Activated T-cell treated with anti-CD3 and anti-CD28 coated beads, Interleukin-2, amount 50 U/mL, for 24 hours (primary cell): ENCODE results near the gene CIB2.

ENCODE experiments used
- DNase-seq: peaks from one replicate; pipeline ENCODE4 v3.0.0-alpha.2; 2020
- H3K27ac Mint-ChIP-seq: 2 replicates; pipeline ENCODE4 v1.8.0; 2020; ENCODE audit warnings: mild to moderate bottlenecking, mixed read lengths
- H3K27me3 Mint-ChIP-seq: 2 replicates; pipeline ENCODE4 v1.8.0; 2020; ENCODE audit warnings: mixed read lengths
- H3K36me3 Mint-ChIP-seq: 2 replicates; pipeline ENCODE4 v1.8.0; 2020; ENCODE audit warnings: low read depth, mixed read lengths
- H3K4me1 Mint-ChIP-seq: 2 replicates; pipeline ENCODE4 v1.8.0; 2020; ENCODE audit warnings: low read depth, mixed read lengths
- H3K4me3 Mint-ChIP-seq: 2 replicates; pipeline ENCODE4 v1.8.0; 2020; ENCODE audit warnings: mild to moderate bottlenecking, moderate library complexity, mixed read lengths
- H3K9me3 Mint-ChIP-seq: 2 replicates; pipeline ENCODE4 v1.8.0; 2020; ENCODE audit warnings: mixed read lengths

The CIB2 gene

DNA sequence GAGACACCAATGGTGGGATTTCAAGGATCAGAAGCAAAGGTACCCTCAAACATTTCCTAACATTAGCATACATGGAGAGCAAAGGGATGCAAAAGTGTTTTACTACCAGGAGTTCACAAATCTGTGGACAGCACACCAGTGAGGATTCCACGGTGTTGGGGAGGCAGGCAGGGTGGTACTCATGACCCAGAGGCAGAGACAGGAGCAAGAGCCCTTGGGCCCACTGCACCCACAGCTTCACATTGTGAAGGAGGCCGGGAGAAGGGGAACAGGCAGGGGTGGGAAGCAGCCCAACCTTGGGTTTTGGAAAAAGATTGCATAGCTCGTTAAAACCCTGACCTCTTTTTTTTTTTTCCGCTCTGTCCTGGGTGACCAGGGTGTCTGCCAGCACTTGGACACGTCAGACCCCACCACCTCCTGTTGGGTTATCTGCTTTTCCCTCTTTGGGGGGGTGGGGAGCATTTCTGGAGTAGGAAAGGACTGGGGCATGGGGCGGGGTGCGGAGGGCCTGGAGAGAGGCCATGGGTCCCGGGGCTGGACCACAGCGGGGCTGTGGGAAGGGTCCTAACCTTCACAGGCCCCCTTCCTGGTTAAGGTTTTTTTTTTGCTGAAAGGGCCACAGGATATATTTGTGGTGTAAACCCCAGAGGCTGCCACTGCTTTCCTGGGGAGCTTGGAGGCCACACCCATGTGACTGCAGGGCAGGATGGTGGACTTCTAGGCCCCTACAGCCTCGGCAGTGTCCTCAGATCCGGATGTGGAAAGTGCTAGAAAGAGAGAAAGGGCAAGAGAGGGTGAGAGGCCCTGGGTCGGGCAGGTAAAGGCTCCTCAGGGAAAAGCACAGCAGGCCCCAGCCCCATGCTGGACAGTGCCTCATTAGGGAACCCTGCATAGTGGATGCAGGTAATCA, 26.4 kb downstream of the CIB2 start:
- Mint-ChIP-seq H3K9me3 (no peaks in the 10 kb centered on the region), H3K36me3 (no peaks in the 10 kb centered on the region), H3K27ac (peak overlapping the region; percentile 88), H3K4me3 (no peak overlapping the region), H3K27me3 (no peaks in the 10 kb centered on the region), H3K4me1 (peaks cover 48% of the 10 kb centered on the region)
- no peak for DNase-seq

DNA sequence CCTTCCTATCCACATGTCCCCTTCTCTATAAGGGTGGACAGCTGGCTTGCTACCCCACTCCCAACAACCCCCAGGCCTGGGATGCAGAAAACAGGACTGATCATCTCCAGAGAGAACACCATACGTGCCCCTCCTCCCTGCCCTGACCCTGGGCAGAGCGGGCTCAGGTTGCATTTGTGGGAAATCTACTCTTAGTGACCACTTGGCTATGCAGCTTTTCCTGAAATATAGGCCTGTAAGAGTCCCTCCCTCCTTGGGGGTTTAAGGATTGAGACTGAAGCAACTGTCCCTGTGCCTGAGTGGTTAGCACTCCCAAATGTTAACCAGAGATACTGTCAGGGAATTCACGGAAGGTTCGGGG, 27.1 kb downstream of the CIB2 start:
- H3K4me3 Mint-ChIP-seq, result peak overlapping the region; percentile 15
- DNase-seq, result no peak
- no peaks in the 10 kb centered on the region for H3K9me3 Mint-ChIP-seq
- no peaks in the 10 kb centered on the region for H3K36me3 Mint-ChIP-seq
- H3K4me1 Mint-ChIP-seq, result peaks cover 48% of the 10 kb centered on the region
- no peaks in the 10 kb centered on the region for H3K27me3 Mint-ChIP-seq
- peak overlapping the region; percentile 88 for H3K27ac Mint-ChIP-seq

DNA sequence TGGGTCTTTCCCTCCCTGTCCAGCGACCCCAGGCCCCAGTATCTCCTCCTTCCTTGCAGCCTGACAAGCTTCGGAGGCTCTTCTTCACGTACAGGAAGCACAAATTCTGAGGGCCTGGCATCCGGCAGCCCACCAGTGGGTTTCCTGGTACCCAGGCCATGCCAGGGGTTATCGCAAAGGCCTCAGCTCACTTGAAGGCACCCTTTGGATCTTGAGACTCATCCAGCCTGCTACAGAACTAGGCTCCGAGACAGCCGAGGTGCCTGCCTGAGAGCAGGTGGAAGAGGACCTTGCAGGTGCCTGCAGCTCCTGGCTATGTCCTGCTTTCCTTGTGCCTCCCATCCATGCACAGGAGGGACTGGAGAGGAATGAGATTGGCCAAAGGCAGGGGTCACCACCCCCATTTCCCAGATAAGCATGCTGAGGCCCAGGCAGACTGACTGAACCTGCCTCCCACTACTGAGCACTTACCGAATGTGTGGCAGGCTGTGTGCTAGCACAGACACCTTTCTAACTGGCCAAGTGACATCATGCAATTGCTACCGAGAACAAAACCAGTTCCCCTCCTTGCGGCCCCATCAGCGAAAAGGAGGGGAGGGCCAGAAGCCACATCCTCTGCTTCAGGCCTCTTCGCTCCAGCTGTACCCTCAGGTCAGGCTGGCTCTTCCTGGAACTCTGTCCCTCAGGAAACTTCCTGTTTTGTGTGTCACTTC, 27.7 kb downstream of the CIB2 start:
- no peaks in the 10 kb centered on the region for H3K36me3 Mint-ChIP-seq
- H3K4me3 Mint-ChIP-seq, result peak overlapping the region; percentile 15
- peak; percentile 68 for DNase-seq
- peaks cover 48% of the 10 kb centered on the region for H3K4me1 Mint-ChIP-seq
- no peaks in the 10 kb centered on the region for H3K27me3 Mint-ChIP-seq
- peak overlapping the region; percentile 88 for H3K27ac Mint-ChIP-seq
- no peaks in the 10 kb centered on the region for H3K9me3 Mint-ChIP-seq

DNA sequence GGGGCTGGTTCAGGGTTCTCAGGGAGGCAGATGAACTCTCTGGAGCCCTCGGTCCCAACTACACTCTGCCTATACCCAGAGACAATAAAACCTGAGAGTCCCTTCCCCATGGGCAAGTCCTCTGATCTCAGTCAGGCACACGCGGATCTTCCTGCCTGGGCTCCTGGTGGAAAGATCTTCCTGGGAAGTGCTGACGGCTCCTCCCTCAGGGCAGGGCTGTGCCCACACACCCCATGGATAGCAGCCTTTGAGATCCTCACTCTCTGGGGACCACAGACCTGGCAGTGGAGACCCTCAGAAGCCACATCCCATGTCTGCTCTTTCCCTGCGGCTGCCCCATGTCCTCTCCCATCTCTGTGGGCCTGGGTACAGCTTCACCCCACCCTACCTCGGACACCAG, 28.5 kb downstream of the CIB2 start:
- Mint-ChIP-seq H3K4me3 (no peak overlapping the region), H3K9me3 (no peaks in the 10 kb centered on the region), H3K4me1 (peaks cover 46% of the 10 kb centered on the region), H3K27ac (peak overlapping the region; percentile 50), H3K27me3 (no peaks in the 10 kb centered on the region), H3K36me3 (no peaks in the 10 kb centered on the region)
- no peak for DNase-seq

DNA sequence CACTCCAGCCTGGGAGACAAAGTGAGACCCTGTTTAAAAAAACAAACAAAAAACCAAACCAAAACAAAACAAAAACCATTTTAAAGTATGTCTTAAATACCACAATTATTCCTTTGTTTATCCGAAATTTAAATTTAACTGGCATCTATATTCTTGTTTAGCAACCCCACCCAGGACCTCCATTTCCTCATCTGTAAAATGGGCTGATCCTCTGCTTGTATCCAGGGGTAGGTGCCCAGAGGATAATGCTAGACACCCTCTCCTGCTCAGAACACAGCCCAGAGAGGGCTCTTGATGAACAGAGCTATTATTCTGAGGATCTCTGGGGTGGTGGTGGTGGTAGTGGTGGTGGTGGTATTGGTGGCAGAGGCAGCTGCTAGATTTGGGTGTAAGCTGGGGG, 29.0 kb downstream of the CIB2 start:
- DNase-seq, result no peak
- H3K4me1 Mint-ChIP-seq, result peaks cover 43% of the 10 kb centered on the region
- H3K9me3 Mint-ChIP-seq, result no peaks in the 10 kb centered on the region
- H3K27ac Mint-ChIP-seq, result peak overlapping the region; percentile 50
- H3K4me3 Mint-ChIP-seq, result no peak overlapping the region
- no peaks in the 10 kb centered on the region for H3K27me3 Mint-ChIP-seq
- no peaks in the 10 kb centered on the region for H3K36me3 Mint-ChIP-seq

DNA sequence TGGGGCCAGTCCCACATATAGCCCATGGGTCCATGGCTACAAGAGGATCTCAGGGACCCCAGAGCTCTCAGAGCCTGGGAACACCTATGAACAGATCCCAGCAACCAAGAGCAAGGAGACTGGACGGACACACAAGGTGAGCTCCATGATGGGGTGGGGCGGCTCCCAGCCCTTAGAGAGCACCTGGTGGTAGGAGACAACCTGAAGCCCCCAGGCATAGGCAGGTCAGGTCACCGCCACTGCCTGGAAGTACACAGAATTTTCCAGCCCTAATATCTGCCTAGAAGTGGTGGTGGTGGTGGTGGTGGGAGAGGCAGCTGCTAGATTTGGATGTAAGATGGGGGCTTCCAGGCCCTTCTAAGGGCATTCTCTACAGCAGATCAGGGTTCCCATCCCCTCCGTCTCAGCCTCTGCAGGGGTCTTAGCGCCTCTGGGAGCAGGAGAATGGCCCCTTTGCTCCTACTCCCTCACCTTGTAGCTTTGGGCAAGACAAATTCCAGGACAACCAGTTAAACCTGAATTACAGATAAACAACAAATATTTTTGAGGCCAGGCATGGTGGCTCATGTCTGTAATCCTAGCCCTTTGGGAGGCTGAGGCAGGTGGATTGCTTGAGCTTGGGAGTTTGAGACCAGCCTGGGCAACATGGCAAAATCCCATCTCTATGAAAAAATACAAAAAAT, 29.7 kb downstream of the CIB2 start:
- Mint-ChIP-seq H3K4me3 (no peak overlapping the region), H3K9me3 (no peaks in the 10 kb centered on the region), H3K27ac (no peak overlapping the region)

DNA sequence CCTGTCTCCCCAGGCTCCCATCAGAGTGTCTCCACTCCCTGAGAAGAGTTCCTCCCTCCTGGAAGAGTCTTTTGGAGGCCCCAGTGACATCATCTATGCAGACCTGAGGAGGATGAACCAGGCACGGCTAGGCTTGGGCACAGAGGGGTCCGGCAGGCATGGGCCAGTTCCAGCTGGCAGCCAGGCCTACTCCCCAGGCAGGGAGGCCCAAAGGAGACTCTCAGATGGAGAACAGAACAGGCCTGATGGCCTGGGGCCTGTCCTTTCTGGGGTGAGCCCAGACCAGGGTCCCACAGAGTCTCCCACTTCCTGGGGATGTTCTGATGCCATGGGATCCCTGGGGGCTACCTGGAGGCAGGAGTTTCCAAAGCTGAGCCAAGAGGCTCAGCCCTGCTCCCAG, 30.4 kb downstream of the CIB2 start:
- Mint-ChIP-seq H3K9me3 (no peaks in the 10 kb centered on the region), H3K4me3 (no peak overlapping the region), H3K27me3 (no peaks in the 10 kb centered on the region), H3K36me3 (no peaks in the 10 kb centered on the region), H3K27ac (no peak overlapping the region), H3K4me1 (peaks cover 35% of the 10 kb centered on the region)
- peak; percentile 9 for DNase-seq

More for the DNA sequence above, 29.7 kb downstream of the CIB2 start:
- Mint-ChIP-seq H3K4me1 (peaks cover 41% of the 10 kb centered on the region), H3K36me3 (no peaks in the 10 kb centered on the region), H3K27me3 (no peaks in the 10 kb centered on the region)
- no peak for DNase-seq

DNA sequence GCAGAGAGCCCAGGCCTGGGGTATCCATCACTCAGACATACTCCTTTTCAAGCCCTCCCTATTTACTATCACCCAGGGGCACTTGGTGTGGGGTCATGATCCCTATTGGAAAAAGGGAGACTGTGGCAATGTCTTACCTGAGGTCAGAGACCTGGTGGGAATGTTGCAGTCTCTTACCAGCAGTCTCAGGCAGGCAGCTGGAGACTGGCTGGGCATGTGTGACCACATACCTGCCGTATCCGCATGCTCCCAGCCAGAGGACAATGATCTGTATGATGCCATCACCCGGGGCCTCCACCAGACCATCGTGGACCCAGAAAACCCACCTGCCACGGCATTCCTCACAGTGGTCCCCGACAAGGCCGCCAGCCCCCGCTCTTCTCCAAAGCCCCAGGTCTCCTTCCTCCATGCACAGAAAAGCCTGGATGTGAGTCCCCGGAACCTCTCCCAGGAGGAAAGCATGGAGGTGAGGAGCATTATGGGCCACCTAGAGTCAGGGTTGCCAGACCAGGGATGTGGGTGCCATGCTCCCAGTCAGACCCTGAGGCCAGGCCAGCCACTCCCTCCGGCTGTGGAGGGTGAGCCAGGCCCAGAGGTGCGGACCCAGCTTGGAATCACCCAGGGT, 33.0 kb downstream of the CIB2 start:
- no peaks in the 10 kb centered on the region for H3K36me3 Mint-ChIP-seq
- no peaks in the 10 kb centered on the region for H3K9me3 Mint-ChIP-seq
- no peak overlapping the region for H3K27ac Mint-ChIP-seq
- H3K27me3 Mint-ChIP-seq, result no peaks in the 10 kb centered on the region
- DNase-seq, result no peak
- H3K4me3 Mint-ChIP-seq, result no peak overlapping the region
- peaks cover 9% of the 10 kb centered on the region for H3K4me1 Mint-ChIP-seq

DNA sequence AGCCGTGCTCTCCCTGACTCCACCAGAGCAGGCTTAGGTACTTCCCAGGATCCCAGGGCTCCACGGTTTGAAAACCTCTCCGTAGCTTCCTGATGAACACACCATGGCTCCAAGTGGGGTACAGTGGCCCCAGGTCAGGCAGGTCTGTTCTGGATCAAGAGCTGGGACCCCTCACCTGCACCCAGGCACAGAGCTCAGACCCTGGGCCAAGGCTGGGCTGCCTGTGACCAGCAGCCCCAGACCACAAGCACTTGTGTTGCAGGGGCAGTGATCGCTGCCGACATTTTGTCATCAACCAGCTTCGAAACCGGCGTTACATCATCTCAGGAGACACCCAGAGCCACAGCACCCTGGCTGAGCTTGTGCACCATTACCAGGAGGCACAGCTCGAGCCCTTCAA, 33.6 kb downstream of the CIB2 start:
- Mint-ChIP-seq H3K4me1 (peaks cover 3% of the 10 kb centered on the region), H3K27ac (no peak overlapping the region), H3K9me3 (no peaks in the 10 kb centered on the region), H3K27me3 (no peaks in the 10 kb centered on the region), H3K4me3 (no peak overlapping the region), H3K36me3 (no peaks in the 10 kb centered on the region)
- DNase-seq, result no peak

DNA sequence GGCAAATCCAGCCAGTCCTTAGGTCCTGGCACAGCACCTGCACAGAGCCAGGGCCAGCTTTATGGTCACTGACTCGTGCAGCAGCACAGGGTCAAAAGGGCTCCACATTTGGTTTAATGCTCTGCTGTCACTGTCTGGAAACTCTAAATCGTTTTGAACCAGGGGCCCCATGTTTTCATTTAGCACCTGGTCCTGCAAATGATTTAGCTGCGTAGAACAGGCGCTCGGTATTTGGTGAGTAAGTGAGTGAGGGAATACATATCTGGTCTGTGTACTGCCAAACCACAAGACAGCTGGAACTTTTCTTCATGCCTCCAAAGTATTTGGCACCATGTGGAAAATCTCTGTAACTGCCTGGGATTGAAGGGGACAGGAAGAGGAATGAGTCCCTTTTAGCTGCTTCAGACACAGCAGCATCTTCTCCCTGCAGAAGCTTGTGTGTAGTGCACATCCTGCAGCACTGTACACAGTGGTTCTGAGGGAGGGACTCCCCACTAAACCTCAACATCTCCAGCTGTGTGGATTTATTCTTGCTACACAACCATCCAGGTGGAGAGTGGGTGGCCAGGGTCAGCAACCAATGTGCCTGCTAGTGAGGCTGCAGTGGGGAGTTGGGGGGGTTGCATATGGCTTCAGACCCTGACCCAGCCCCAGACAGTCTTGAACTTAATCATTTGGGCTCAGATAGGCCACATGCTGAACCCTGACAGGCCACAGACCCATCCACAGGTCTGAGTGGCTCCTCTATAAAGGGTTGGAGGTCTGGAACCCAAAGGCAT, 37.8 kb downstream of the CIB2 start:
- Mint-ChIP-seq H3K27me3 (no peaks in the 10 kb centered on the region), H3K4me1 (no peaks in the 10 kb centered on the region), H3K27ac (no peak overlapping the region), H3K36me3 (no peaks in the 10 kb centered on the region), H3K9me3 (no peaks in the 10 kb centered on the region), H3K4me3 (no peak overlapping the region)
- peak; percentile 3 for DNase-seq

DNA sequence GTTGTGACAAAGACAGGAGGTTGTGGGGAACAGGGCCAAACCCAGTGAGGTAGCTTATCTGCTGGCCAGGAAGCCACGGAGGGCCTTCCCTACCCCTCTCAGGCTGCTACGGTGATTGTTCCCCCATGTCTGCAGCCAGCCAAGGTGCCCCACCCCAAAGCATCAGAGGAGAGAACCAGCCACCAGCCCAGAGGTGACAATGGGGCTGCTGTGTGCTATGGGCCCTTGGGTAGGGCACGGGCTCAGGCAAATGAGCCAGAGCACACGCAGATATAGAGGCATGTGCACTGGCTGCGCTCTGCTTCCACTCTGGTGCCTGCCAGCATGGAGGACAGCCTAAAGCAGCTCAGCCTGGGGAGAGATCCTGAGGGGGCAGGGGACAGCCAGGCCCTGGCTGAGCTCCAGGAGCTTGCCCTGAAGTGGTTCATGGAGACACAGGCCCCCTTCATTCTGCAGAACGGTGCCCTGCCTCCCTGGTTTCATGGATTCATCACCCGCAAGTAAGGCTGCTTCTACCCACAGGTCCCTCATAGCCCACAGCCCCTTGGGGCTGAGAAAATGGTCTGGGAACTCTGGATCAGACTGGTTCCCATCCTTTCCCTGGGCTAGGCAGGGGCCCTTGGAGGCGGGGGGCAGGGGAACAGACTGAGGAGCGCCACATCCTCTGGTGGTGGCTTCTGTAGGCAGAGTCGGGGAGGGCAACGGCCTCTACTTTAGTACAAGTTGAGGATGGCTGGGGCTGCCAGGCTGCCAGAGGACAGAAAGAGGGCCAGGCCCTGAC, 38.8 kb downstream of the CIB2 start, which contains the start of gene SH2D7:
SH2D7 (plus strand) TSS at position 301 of the 781 bp plus-strand sequence; CDS start at position 325, 24 bp downstream.
- no peak within 1 kb of the TSS for H3K27ac Mint-ChIP-seq
- H3K36me3 Mint-ChIP-seq, result no peaks in the 10 kb centered on the region
- H3K4me1 Mint-ChIP-seq, result no peaks in the 10 kb centered on the region
- H3K4me3 Mint-ChIP-seq, result no peak within 1 kb of the TSS
- H3K27me3 Mint-ChIP-seq, result no peaks in the 10 kb centered on the region
- DNase-seq, result peak; percentile 24
- no peaks in the 10 kb centered on the region for H3K9me3 Mint-ChIP-seq

DNA sequence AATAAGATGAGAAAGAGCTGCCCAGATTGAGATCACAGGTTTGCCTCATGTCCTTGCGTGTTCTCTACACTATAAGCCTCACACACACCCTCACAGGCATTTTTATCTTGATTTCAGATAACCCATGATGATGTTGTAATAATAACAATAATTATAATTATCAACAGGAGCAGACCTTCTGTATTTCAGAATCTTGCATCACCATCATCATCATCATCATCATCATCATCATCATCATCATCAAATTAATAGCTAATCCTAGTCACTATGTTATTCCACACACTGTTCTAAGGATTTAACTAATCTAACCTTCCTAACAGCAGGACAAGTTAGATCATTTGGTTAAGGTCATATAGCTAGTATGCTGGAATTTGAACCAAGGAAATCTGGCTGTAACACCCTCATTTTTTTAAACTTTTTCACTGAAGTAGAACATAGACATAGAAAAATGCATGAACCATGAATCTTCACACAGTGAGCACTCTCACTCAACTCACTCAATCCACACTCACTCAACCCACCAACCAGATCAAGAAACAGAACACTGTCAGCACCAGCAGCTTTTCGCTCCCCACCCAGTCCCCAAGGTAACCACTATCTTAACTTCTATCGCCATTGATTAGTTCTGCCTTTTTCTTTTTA, 40.7 kb downstream of the CIB2 start:
- no peak overlapping the region for H3K27ac Mint-ChIP-seq
- H3K36me3 Mint-ChIP-seq, result no peaks in the 10 kb centered on the region
- no peaks in the 10 kb centered on the region for H3K27me3 Mint-ChIP-seq
- no peak for DNase-seq
- no peaks in the 10 kb centered on the region for H3K4me1 Mint-ChIP-seq
- no peak overlapping the region for H3K4me3 Mint-ChIP-seq
- H3K9me3 Mint-ChIP-seq, result no peaks in the 10 kb centered on the region

DNA sequence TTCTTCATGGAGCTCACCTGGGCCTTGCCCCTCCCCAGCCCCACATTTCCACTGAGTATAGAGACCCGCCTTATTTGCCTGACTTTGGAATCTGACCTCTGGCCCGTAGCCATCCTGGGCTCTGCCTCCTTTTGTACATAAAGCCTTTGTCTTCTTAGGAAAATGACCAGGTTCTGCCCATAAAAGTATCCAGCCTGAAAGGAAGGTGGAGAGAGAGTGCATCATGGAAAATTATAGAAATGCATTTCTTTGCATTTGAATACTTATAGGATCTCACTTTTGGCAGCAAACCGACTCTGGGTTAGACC, 42.5 kb downstream of the CIB2 start:
- Mint-ChIP-seq H3K9me3 (no peaks in the 10 kb centered on the region), H3K36me3 (no peaks in the 10 kb centered on the region), H3K27me3 (no peaks in the 10 kb centered on the region), H3K4me1 (no peaks in the 10 kb centered on the region), H3K27ac (no peak overlapping the region), H3K4me3 (no peak overlapping the region)
- DNase-seq, result no peak
